ENCODE measurements around the gene FAM78A.

FAM78A gene

DNA sequence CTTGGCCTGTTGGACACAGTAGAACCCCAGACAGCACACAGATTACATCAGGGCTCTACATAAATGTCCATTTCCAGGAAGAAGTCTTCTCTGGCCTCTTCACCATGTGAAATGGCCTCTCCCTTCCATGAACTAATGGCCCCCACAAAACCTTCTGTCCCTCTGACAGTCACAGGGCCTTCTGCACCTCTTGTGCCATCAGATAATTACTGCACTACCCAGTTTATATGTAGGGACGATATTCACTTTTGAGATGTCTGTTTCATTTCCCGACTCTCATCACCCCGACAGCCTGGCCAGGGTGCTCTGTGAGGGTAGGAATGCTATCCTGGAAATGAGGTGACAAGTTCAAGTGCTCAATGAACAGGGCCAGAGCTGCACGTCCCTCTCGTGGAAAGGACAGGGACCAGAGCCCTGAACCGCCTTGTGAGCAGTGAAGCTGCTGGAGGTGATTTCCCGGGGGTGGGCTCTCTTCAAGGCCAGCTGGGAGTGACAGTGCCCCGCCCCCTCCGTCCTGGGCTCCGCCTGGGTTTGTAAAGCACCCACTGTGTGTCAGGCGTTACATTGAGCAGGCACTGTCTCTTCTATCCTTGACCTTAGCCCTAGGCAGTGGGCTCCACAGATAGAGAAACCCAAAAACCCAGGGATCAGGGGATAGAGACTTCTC lies 3.0 kb upstream of the FAM78A start:
- no peak overlapping the region for H3K9ac ChIP-seq (ENCODE audit: low read length)
- no peaks in the 10 kb centered on the region for H3K36me3 ChIP-seq (replicated peaks; ENCODE audit: low read depth, low read length)
- no peaks in the 10 kb centered on the region for H3K9me3 ChIP-seq (ENCODE audit: insufficient read depth, low read length)
- H3K27me3 ChIP-seq (ENCODE audit: low read depth, low read length), result peaks cover 3% of the 10 kb centered on the region; the same call in 1 of the 2 replicates
- H3K79me2 ChIP-seq (ENCODE audit: low read length), result peaks cover 24% of the 10 kb centered on the region
- H4K20me1 ChIP-seq (ENCODE audit: insufficient read depth, low read length), result no peaks in the 10 kb centered on the region
- TF ChIP-seq EZH2phosphoT487 (IDR thresholded peaks at IDR 0.05; ENCODE audit: low read depth), result no peak
- TF ChIP-seq, protein P1, sequence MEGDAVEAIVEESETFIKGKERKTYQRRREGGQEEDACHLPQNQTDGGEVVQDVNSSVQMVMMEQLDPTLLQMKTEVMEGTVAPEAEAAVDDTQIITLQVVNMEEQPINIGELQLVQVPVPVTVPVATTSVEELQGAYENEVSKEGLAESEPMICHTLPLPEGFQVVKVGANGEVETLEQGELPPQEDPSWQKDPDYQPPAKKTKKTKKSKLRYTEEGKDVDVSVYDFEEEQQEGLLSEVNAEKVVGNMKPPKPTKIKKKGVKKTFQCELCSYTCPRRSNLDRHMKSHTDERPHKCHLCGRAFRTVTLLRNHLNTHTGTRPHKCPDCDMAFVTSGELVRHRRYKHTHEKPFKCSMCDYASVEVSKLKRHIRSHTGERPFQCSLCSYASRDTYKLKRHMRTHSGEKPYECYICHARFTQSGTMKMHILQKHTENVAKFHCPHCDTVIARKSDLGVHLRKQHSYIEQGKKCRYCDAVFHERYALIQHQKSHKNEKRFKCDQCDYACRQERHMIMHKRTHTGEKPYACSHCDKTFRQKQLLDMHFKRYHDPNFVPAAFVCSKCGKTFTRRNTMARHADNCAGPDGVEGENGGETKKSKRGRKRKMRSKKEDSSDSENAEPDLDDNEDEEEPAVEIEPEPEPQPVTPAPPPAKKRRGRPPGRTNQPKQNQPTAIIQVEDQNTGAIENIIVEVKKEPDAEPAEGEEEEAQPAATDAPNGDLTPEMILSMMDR (IDR thresholded peaks at IDR 0.05; ENCODE audit: low read depth, low read length), result no peak
- H3K27ac ChIP-seq (ENCODE audit: low read length), result no peak overlapping the region
- peak overlapping the region; percentile 23; the same call in 1 of the 2 replicates for H3K4me2 ChIP-seq (ENCODE audit: low read length)
- peak overlapping the region; percentile 72 for H2AFZ ChIP-seq (ENCODE audit: low read depth, low read length)
- H3K4me1 ChIP-seq (ENCODE audit: low read length), result peaks cover 13% of the 10 kb centered on the region
- H3K4me3 ChIP-seq (ENCODE audit: low read length), result no peak overlapping the region

- Histone ChIP-seq H3K4me3 (ENCODE audit: low read length) (peak overlapping the region; percentile 85; the same call in 1 of the 2 replicates), H2AFZ (ENCODE audit: low read depth, low read length) (peak overlapping the region; percentile 72), H3K9ac (ENCODE audit: low read length) (no peak overlapping the region), H4K20me1 (ENCODE audit: insufficient read depth, low read length) (no peaks in the 10 kb centered on the region), H3K4me1 (ENCODE audit: low read length) (peaks cover 19% of the 10 kb centered on the region), H3K4me2 (ENCODE audit: low read length) (peak overlapping the region; percentile 23), H3K79me2 (ENCODE audit: low read length) (peaks cover 30% of the 10 kb centered on the region), H3K9me3 (ENCODE audit: insufficient read depth, low read length) (no peaks in the 10 kb centered on the region), H3K27me3 (ENCODE audit: low read depth, low read length) (peaks cover 3% of the 10 kb centered on the region; the same call in 1 of the 2 replicates), H3K27ac (ENCODE audit: low read length) (no peak overlapping the region), H3K36me3 (replicated peaks; ENCODE audit: low read depth, low read length) (no peaks in the 10 kb centered on the region)
- TF ChIP-seq EZH2phosphoT487 (IDR thresholded peaks at IDR 0.05; ENCODE audit: low read depth), result no peak
- TF ChIP-seq, protein P1 (IDR thresholded peaks at IDR 0.05; ENCODE audit: low read depth, low read length), result no peak
Observed at GRCh38 chr9:131278702-131279111, 2.4 kb upstream of the FAM78A start.

DNA sequence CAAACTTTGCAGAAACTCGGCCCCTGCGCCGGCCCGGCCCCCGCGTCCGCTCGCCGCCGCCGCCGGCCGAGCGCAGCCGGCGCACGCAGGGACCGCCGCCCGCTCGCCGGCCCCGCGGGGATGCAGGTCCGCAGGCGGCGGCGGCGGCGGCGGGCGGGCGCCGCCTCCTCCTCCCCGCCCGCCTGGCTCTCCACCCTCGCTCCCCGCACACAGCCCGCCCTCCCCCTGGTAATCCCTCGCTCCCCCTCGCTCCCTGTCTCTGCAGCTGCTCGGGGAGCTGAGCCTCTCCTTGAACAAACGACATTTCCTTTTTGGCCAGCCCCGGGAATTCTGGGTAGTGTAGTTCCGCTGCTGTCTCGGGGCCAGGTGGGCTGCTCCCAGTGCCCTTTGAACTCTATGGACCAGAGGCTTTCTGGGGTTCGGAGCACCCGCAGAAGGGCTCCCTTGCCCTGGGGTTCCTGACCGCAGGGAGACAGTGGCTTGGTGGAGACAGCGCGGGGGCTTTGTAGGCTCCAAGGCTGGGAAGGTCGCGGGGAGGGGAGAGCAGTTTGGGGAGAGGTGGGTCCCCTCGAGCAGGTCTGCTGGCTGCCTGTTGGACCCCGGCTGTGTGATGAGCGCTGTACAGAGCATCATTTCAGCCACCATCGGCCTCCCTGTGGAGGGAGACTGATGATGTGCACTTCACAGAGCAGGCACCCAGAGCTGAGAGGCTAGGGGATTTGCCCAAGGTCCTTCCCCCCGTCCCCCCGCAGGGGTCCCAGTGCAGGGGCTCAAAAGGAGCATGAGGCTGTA lies 1.8 kb upstream of the FAM78A start:
- peaks cover 36% of the 10 kb centered on the region for H3K79me2 ChIP-seq (ENCODE audit: low read length)
- H3K27ac ChIP-seq (ENCODE audit: low read length), result no peak overlapping the region
- peak overlapping the region; percentile 72 for H2AFZ ChIP-seq (ENCODE audit: low read depth, low read length)
- H3K36me3 ChIP-seq (replicated peaks; ENCODE audit: low read depth, low read length), result no peaks in the 10 kb centered on the region
- TF ChIP-seq EZH2phosphoT487 (IDR thresholded peaks at IDR 0.05; ENCODE audit: low read depth), result no peak
- TF ChIP-seq, protein P1 (IDR thresholded peaks at IDR 0.05; ENCODE audit: low read depth, low read length), result no peak
- peak overlapping the region; percentile 85 for H3K4me3 ChIP-seq (ENCODE audit: low read length)
- peaks cover 3% of the 10 kb centered on the region; the same call in 1 of the 2 replicates for H3K27me3 ChIP-seq (ENCODE audit: low read depth, low read length)
- H4K20me1 ChIP-seq (ENCODE audit: insufficient read depth, low read length), result no peaks in the 10 kb centered on the region
- no peaks in the 10 kb centered on the region for H3K9me3 ChIP-seq (ENCODE audit: insufficient read depth, low read length)
- peak overlapping the region; percentile 97 for H3K4me2 ChIP-seq (ENCODE audit: low read length)
- H3K9ac ChIP-seq (ENCODE audit: low read length), result peak overlapping the region; percentile 97
- peaks cover 25% of the 10 kb centered on the region for H3K4me1 ChIP-seq (ENCODE audit: low read length)

GRCh38 chr9:131277287-131277909 lies 1.1 kb upstream of the FAM78A start:
- H3K4me3 ChIP-seq (ENCODE audit: low read length), result peak overlapping the region; percentile 85
- TF ChIP-seq, protein P1 (IDR thresholded peaks at IDR 0.05; ENCODE audit: low read depth, low read length), result peak; percentile 21; the same call in 1 of the 2 replicates
- no peak for TF ChIP-seq EZH2phosphoT487 (IDR thresholded peaks at IDR 0.05; ENCODE audit: low read depth)
- no peak overlapping the region for H2AFZ ChIP-seq (ENCODE audit: low read depth, low read length)
- H3K27ac ChIP-seq (ENCODE audit: low read length), result peak overlapping the region; percentile 33
- no peaks in the 10 kb centered on the region for H3K36me3 ChIP-seq (replicated peaks; ENCODE audit: low read depth, low read length)
- peak overlapping the region; percentile 97 for H3K9ac ChIP-seq (ENCODE audit: low read length)
- peaks cover 3% of the 10 kb centered on the region; the same call in 1 of the 2 replicates for H3K27me3 ChIP-seq (ENCODE audit: low read depth, low read length)
- peak overlapping the region; percentile 97 for H3K4me2 ChIP-seq (ENCODE audit: low read length)
- peaks cover 43% of the 10 kb centered on the region for H3K79me2 ChIP-seq (ENCODE audit: low read length)
- no peaks in the 10 kb centered on the region for H3K9me3 ChIP-seq (ENCODE audit: insufficient read depth, low read length)
- peaks cover 30% of the 10 kb centered on the region for H3K4me1 ChIP-seq (ENCODE audit: low read length)
- no peaks in the 10 kb centered on the region for H4K20me1 ChIP-seq (ENCODE audit: insufficient read depth, low read length)

All from OCI-LY3 (cell line).